ENCODE measurements around the gene SMIM35. TPM values are rescaled to one million over a fixed set of nuclear protein-coding genes. Genes with fewer than 3 reads are reported as not detected.

Gene SMIM35
- total and polyA plus RNA-seq, 4 donors: 0.15 TPM; not detected in 3

DNA sequence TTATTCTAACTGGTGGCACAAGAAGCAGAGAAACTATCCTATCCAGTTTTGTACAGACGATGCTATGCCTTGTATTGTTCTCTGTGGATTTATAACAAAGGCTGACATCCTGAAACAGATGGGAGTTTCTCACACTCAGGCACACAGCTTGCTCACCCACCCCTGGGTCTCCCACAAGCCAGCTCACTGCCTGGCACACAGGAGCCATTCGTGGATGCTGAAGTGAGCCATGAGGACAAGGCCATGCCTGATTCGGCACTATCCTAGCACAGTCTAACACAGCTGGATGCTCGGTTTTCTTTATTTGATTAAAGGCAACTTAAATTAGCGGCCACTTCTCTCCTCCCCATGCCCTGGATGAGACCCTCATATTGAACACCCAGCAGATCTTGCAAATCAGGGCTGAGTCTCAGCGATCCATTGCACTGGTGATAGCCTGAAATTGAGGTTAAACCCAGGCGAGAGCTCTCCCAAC, 35.6 kb downstream of the SMIM35 start:
- Histone ChIP-seq H3K4me1 (ENCODE audit: control insufficient read depth in 1 of 2, insufficient read depth in 2 of 2, low read length in 2 of 2) (no peaks in the 10 kb centered on the region), H3K36me3 (ENCODE audit: control insufficient read depth in 1 of 2, insufficient read depth in 2 of 2, low read length in 1 of 2) (no peaks in the 10 kb centered on the region), H3K27ac (ENCODE audit: low read depth in 1 of 2, low read length in 2 of 2) (no peak overlapping the region), H3K9me3 (ENCODE audit: control insufficient read depth, low read length) (no peaks in the 10 kb centered on the region), H3K4me3 (ENCODE audit: low read length in 2 of 2) (no peak overlapping the region), H3K27me3 (ENCODE audit: control insufficient read depth in 1 of 2, insufficient read depth in 2 of 2, low read length in 1 of 2) (no peaks in the 10 kb centered on the region)
- ATAC-seq (ENCODE audit: low FRiP score): no peak
- DNase-seq: no peak
- 75 to 81% methylated on average over 7 of the region's 7 CpGs for WGBS, 2 donors
- intact Hi-C loops (cut with DNase I): no loop called here

DNA sequence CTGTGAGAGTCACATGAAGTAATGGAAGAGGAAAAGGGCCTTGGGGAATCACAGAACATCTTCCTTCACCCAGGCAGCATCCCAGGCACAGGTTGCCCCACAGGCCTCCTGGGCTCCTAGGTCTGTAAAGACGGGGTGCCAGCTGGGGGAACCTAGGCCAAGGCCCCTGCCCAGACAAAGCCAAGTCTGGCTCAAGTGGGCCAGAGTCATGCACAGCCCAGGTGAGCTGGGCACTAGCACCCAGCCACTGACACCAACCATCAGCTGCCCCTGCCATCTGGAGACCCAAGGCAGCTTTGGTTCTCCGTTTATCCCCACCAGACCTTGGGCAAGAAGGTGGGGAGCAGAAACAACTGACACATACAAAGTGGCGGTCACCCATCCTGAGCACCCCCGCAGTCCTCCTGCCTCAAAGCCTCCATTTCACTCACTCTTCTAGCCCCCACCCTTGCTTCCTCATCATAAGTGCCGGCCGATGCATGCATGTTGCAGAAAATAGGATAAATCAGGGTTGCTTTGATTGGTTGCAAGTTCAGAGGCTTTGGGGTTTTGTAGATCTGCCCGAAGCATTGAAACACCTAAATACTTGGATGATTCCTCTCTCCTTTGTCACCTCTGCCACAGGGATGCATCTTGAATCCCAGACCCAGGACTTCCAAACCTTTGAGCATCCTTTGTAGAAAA, 36.4 kb downstream of the SMIM35 start:
- no peaks in the 10 kb centered on the region for H3K27me3 ChIP-seq (ENCODE audit: control insufficient read depth in 1 of 2, insufficient read depth in 2 of 2, low read length in 1 of 2)
- H3K36me3 ChIP-seq (ENCODE audit: control insufficient read depth in 1 of 2, insufficient read depth in 2 of 2, low read length in 1 of 2): no peaks in the 10 kb centered on the region
- no peak overlapping the region for H3K4me3 ChIP-seq (ENCODE audit: low read length in 2 of 2)
- 82 to 87% methylated on average over 7 of the region's 7 CpGs for WGBS, 2 donors
- no peak overlapping the region for H3K27ac ChIP-seq (ENCODE audit: low read depth in 1 of 2, low read length in 2 of 2)
- no peaks in the 10 kb centered on the region for H3K9me3 ChIP-seq (ENCODE audit: control insufficient read depth, low read length)
- H3K4me1 ChIP-seq (ENCODE audit: control insufficient read depth in 1 of 2, insufficient read depth in 2 of 2, low read length in 2 of 2): no peaks in the 10 kb centered on the region
- intact Hi-C loops (cut with DNase I): no loop called here
- ATAC-seq (ENCODE audit: low FRiP score) (no peak), DNase-seq (no peak)

DNA sequence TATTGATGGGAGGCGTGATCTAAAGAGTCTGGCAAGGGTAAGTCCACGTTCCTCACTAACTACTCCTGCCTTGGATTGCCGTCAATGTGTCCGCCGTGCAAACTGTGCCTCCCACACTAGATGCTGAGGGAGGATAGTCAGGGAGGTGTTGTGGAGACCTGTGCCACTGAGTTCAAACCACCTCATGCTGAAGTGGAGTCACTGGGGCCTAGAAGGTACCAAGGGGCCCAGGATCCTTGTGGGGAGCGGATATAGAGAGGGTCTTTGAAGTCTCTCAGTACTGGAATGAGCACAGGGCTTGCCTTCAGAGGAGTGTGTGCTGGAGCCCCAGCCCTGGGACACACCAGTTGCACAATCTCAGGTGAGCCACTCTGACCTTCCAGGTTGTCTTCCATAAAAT, 37.0 kb downstream of the SMIM35 start:
- Histone ChIP-seq H3K4me1 (ENCODE audit: control insufficient read depth in 1 of 2, insufficient read depth in 2 of 2, low read length in 2 of 2) (no peaks in the 10 kb centered on the region), H3K27me3 (ENCODE audit: control insufficient read depth in 1 of 2, insufficient read depth in 2 of 2, low read length in 1 of 2) (no peaks in the 10 kb centered on the region), H3K9me3 (ENCODE audit: control insufficient read depth, low read length) (no peaks in the 10 kb centered on the region), H3K36me3 (ENCODE audit: control insufficient read depth in 1 of 2, insufficient read depth in 2 of 2, low read length in 1 of 2) (no peaks in the 10 kb centered on the region), H3K27ac (ENCODE audit: low read depth in 1 of 2, low read length in 2 of 2) (no peak overlapping the region), H3K4me3 (ENCODE audit: low read length in 2 of 2) (no peak overlapping the region)
- ATAC-seq (ENCODE audit: low FRiP score): no peak
- 88 to 92% methylated on average over 6 of the region's 6 CpGs for WGBS, 2 donors
- DNase-seq: no peak
- intact Hi-C loops (cut with DNase I): no loop called here

DNA sequence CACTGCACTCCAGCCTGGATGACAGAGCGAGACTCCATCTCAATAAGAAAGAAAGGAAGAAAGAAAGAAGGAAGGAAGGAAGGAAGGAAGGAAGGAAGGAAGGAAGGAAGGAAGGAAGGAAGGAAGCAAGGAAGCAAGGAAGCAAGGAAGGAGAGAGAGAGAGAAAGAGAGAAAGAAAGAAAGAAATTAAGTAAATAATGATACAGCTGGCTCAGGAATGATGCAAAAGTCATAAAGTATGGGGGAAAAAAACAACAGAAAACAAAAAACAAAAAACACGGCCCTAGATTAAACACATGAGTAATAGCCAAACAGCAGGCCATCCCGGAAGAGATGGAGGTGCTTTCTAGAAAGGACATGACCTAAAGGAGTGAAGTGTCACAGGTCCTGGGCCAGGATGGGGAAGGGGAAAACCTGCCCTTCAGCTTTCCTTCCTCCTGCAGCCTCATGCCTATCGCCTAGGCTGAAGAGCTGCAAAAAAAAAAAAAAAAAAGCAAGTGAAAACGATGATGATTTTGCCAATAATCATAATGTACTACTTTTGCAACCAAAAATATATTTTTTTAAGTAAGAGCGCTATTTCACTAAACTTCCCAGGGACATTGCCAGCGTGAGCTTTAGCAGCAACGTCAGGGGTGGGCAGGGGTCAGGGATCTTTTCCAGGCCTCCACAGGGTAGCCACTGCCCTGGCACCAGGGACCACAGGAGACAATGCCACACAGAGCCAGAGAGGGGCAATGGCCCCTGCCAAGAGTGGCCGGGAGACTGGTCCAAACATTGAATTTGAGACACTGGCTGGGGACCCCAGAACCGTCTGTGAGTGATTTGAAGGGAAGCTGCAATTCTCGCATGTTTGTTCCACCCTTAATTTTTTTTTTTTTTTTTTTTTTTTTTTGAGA, 38.0 kb downstream of the SMIM35 start:
- no peaks in the 10 kb centered on the region for H3K27me3 ChIP-seq (ENCODE audit: control insufficient read depth in 1 of 2, insufficient read depth in 2 of 2, low read length in 1 of 2)
- intact Hi-C loops (cut with DNase I): no loop called here
- DNase-seq (peak in 1 of 2 donors; percentile 65), ATAC-seq (ENCODE audit: low FRiP score) (no peak)
- H3K36me3 ChIP-seq (ENCODE audit: control insufficient read depth in 1 of 2, insufficient read depth in 2 of 2, low read length in 1 of 2): no peaks in the 10 kb centered on the region
- no peaks in the 10 kb centered on the region for H3K9me3 ChIP-seq (ENCODE audit: control insufficient read depth, low read length)
- WGBS, 2 donors: 61 to 68% methylated on average over 11 of the region's 11 CpGs
- no peak overlapping the region for H3K4me3 ChIP-seq (ENCODE audit: low read length in 2 of 2)
- no peak overlapping the region for H3K27ac ChIP-seq (ENCODE audit: low read depth in 1 of 2, low read length in 2 of 2)
- H3K4me1 ChIP-seq (ENCODE audit: control insufficient read depth in 1 of 2, insufficient read depth in 2 of 2, low read length in 2 of 2): no peaks in the 10 kb centered on the region

DNA sequence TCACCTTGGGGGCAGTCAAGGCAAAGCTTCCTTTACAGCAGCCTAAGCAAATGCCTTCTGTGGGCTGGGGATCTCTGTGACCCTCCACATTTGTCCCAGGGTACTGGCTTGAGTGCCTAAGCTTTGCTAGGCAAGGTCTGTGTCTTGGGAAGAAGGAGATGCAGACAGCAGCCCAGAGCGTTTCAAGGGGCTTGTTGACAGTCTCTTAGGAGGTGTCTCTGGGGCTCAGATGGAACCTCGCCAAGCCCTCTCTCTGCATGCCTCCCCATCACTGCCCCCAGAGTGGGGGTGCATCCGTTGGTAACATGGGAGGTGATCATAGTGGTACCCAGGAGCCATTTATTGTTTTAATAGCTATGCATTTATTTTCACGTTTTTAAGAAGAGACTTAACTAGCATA, 39.0 kb downstream of the SMIM35 start:
- Histone ChIP-seq H3K4me1 (ENCODE audit: control insufficient read depth in 1 of 2, insufficient read depth in 2 of 2, low read length in 2 of 2) (no peaks in the 10 kb centered on the region), H3K4me3 (ENCODE audit: low read length in 2 of 2) (no peak overlapping the region), H3K27me3 (ENCODE audit: control insufficient read depth in 1 of 2, insufficient read depth in 2 of 2, low read length in 1 of 2) (no peaks in the 10 kb centered on the region), H3K9me3 (ENCODE audit: control insufficient read depth, low read length) (no peaks in the 10 kb centered on the region), H3K27ac (ENCODE audit: low read depth in 1 of 2, low read length in 2 of 2) (no peak overlapping the region), H3K36me3 (ENCODE audit: control insufficient read depth in 1 of 2, insufficient read depth in 2 of 2, low read length in 1 of 2) (no peaks in the 10 kb centered on the region)
- WGBS, 2 donors: 52 to 64% methylated on average over 4 of the region's 4 CpGs
- intact Hi-C loops (cut with DNase I): no loop called here
- no peak for DNase-seq
- ATAC-seq (ENCODE audit: low FRiP score): no peak

DNA sequence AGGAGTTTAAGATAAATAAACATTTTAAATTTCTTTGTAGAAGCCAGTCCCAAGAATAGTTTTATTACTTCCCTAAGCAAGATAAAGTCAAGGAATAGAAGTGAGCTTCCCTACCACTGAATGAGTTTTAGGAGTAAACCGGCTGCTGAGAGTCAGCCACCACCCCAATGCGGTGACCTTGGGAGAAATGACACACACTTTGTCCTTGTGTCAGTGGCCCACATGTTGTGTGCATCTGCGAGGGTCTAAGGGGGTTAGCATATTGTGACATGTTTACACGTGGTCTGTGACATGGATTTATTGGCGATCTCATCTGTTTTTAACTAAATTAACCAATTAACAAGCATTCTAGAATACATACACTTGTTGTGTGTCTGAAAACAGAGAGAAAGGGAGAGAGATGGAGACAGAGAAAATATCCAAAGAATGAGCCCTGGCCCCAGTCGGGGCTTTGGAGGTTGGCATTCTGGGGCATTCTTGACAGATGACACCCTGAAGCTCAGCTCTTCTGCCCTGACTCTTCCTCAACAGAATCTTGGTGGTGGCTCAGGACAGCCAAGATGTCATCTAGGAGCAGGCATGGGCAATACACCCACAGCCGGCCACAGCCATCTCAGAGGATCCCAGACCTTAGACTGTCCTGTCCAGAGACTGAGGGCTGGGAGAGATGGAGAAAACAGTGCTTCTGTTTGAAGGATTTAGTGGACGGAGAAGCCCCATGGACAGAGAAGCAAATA, 39.6 kb downstream of the SMIM35 start:
- Histone ChIP-seq H3K4me1 (ENCODE audit: control insufficient read depth in 1 of 2, insufficient read depth in 2 of 2, low read length in 2 of 2) (no peaks in the 10 kb centered on the region), H3K36me3 (ENCODE audit: control insufficient read depth in 1 of 2, insufficient read depth in 2 of 2, low read length in 1 of 2) (no peaks in the 10 kb centered on the region), H3K27me3 (ENCODE audit: control insufficient read depth in 1 of 2, insufficient read depth in 2 of 2, low read length in 1 of 2) (no peaks in the 10 kb centered on the region), H3K9me3 (ENCODE audit: control insufficient read depth, low read length) (no peaks in the 10 kb centered on the region), H3K27ac (ENCODE audit: low read depth in 1 of 2, low read length in 2 of 2) (no peak overlapping the region), H3K4me3 (ENCODE audit: low read length in 2 of 2) (no peak overlapping the region)
- intact Hi-C loops (cut with DNase I): no loop called here
- DNase-seq (no peak), ATAC-seq (ENCODE audit: low FRiP score) (no peak)
- 68 to 69% methylated on average over 8 of the region's 8 CpGs for WGBS, 2 donors

DNA sequence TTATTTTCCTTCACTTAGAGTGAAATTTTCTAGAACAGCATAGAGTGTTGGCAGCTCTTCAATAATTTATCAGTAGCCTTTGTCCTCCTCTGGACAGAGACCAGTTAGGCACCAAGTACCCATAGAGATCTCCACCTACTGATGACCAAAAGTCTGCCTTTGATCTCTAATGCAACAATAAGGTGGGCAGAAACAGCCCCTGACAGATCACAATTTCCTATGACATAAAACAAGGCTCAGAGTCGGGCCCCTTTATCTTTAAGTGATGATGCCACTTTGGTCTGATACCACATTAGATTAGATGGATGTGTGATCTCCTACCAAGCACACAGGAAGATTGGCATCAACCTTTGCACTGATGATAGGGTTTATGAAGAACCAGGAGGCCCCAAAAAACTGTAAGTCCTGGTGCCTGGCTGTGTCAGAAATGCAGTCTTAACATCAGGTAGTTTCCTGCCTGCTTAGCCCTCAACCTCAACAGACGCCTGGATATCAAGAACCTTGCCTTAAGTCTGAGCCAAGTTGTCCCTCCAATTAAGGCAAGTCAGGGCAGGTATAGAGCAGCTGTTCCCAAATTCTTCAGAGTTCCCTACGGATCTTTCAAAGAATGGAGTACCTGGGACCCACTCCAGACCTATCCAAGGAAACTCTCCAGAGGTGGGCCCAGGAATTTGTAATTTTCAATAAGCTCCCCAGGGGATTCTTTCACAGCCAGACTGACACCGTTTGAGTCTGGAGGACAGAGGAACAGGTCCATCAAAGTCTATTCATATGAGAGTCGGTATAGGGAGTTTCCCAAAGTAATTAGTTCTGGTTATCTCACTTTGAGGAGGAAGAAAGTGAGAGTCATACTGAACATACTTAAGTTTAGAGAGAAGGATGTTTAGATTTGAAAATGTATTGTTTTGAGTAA, 40.5 kb downstream of the SMIM35 start:
- WGBS, 2 donors: 48 to 50% methylated on average over 5 of the region's 5 CpGs

DNA sequence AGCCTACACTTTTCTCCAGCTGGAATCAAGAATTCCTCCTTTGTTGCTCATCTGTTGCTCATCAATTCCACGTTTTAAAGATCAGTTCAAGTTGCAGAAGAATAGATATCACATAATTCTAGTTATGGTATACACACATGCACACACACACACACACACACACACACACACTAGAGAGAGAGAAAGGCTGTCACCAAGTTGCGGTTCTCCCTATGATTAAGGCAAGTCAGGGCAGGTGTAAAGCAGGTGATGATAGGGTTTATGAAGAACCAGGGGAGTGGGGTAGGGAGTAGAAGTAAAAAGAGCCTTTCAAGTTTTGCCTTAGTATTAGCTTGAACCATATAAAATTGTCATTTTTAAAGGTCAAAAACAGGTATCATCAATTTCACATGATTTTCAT, 41.6 kb downstream of the SMIM35 start:
- Histone ChIP-seq H3K9me3 (ENCODE audit: control insufficient read depth, low read length) (no peaks in the 10 kb centered on the region), H3K27me3 (ENCODE audit: control insufficient read depth in 1 of 2, insufficient read depth in 2 of 2, low read length in 1 of 2) (no peaks in the 10 kb centered on the region), H3K4me3 (ENCODE audit: low read length in 2 of 2) (no peak overlapping the region), H3K27ac (ENCODE audit: low read depth in 1 of 2, low read length in 2 of 2) (no peak overlapping the region), H3K36me3 (ENCODE audit: control insufficient read depth in 1 of 2, insufficient read depth in 2 of 2, low read length in 1 of 2) (no peaks in the 10 kb centered on the region), H3K4me1 (ENCODE audit: control insufficient read depth in 1 of 2, insufficient read depth in 2 of 2, low read length in 2 of 2) (no peaks in the 10 kb centered on the region)
- ATAC-seq (ENCODE audit: low FRiP score) (no peak), DNase-seq (no peak)
- WGBS, 2 donors: 65 to 71% methylated on average over 2 of the region's 2 CpGs
- intact Hi-C loops (cut with DNase I): no loop called here

More for the DNA sequence above, 40.5 kb downstream of the SMIM35 start:
- intact Hi-C loops (cut with DNase I): no loop called here
- H3K9me3 ChIP-seq (ENCODE audit: control insufficient read depth, low read length): no peaks in the 10 kb centered on the region
- H3K4me1 ChIP-seq (ENCODE audit: control insufficient read depth in 1 of 2, insufficient read depth in 2 of 2, low read length in 2 of 2): no peaks in the 10 kb centered on the region
- no peak overlapping the region for H3K4me3 ChIP-seq (ENCODE audit: low read length in 2 of 2)
- H3K27ac ChIP-seq (ENCODE audit: low read depth in 1 of 2, low read length in 2 of 2): no peak overlapping the region
- no peak for ATAC-seq (ENCODE audit: low FRiP score)
- no peak for DNase-seq
- no peaks in the 10 kb centered on the region for H3K36me3 ChIP-seq (ENCODE audit: control insufficient read depth in 1 of 2, insufficient read depth in 2 of 2, low read length in 1 of 2)
- no peaks in the 10 kb centered on the region for H3K27me3 ChIP-seq (ENCODE audit: control insufficient read depth in 1 of 2, insufficient read depth in 2 of 2, low read length in 1 of 2)

All from aorta (tissue), 5 donors.